NOMO-1 treated with dmso at 0.1 percent for 144 hours (cell line): ENCODE results near the gene ATP5F1C.

Source experiments
- DNase-seq: peaks from one replicate; lab custom pipeline; 2025; ENCODE audit not compliant: unreplicated experiment; lab: John Stamatoyannopoulos, UW

The ATP5F1C gene

DNA sequence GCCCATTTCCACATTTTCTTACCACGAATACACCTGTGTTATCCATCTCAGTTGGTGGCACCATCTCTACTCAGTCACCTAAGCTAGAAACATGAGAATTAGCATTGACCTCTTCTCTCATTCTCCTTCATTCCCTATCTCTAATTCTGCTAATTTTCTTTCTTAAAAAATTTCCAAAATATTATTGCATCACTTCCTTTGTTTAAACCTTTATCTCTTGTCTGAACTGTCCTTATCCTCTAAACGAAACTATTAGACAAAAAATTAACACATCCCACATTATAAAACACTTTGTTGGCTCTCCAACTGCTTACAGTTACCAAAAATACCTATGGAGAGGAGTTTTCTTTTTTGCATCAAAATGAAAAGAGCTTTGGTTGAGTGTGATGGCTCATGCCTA is 48.6 kb downstream of the ATP5F1C start:
- no peak for DNase-seq

DNA sequence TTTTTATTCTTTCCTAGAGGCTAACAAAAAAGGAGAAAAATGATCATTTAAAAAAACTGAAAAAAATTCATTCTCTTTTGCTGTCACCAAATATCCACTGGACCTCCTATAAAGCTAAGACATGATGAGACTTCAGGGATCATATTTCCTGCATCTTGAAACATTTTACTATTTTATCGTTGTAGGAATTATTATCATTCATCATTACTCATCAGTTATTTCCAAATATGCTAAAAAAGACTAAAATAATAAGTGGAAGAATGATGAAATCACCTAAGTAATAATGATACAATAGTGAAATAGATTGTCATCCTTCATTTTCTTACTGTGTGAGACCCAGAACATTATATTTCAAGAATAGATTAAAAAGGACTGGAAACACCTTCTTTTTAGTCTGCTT is 58.6 kb downstream of the ATP5F1C start:
- DNase-seq = no peak

DNA sequence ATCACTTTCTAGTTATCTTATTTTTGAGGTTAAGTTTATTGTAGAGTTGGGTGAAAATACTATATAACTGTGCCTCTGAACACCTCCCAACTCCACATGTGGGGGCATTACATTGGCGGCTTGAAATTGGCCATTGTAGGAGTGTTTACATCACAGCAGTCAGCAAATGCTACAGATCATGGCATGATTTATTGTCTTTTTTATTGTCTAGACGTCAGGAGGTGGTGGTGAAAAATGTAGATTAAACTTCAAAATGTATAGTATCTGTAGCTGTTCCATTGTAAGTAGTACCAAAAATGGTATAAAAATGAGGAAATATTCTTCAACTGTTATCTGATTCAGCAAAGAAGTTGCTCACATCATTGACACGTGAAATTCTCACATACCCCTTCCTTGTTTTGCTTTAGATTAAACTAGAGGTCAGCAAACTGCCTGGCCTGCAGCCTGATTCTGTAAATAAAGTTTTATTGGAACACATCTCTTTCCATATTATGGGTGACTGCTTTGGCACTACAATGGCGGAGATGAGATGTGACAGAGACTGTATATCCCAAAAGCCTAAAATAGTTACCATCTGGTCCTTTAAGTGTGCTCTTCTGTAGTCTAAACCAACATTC is 65.4 kb downstream of the ATP5F1C start:
- no peak for DNase-seq

DNA sequence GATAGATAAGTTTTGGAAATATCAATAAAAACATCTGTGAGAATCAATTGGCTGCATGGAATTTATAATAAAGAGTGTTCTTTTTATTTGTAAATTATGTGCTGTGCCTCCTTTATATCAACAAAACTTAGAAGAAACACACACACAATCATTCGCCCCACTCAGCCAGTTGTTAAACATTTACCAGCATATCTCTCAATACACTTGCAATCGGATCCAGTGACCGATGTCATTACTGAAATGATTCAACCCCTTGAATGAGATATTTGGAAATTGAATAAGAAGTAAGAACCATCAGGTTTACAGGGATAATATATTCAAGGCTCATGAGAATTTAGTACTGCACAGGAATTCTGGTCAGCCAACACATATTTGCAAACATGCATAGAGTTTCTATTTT is 65.9 kb downstream of the ATP5F1C start:
- no peak for DNase-seq

DNA sequence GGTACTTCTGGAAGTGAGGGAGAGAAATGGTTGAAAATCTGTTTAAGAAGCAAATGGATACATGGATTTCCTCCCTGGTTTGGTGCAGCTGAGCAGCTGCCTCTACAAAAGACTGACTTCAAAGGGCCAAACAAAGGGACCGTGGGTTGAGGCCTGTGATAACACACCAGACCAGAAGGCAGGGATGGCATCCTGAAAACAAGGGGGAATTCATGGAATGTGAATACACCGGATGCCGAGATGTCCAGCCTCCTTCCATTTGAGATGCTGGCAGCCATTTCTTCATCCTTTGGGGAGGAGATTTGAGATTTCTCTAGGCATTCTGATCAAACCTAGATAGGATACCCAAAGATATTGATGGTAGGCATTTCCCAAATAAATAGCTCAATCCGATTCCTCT is 67.2 kb downstream of the ATP5F1C start:
- DNase-seq = no peak

DNA sequence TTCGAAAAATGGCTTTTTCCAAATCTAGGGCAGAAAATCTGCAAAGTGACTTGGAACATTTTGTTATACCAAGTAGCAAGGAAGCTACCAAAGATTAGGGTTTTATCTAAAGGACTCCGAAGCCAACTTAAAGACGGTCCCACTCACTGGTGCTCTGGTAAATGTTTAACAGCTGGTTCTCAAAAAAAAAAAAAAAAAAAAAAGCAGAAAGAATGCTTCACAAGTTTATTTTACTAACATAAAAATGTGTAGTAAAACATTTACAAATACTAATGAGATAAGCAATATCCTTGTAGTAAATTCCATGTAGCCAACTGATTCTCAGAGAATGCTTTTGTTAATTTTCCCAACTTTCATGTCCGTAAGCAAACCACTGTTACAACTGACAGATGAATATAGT is 68.7 kb downstream of the ATP5F1C start:
- no peak for DNase-seq

DNA sequence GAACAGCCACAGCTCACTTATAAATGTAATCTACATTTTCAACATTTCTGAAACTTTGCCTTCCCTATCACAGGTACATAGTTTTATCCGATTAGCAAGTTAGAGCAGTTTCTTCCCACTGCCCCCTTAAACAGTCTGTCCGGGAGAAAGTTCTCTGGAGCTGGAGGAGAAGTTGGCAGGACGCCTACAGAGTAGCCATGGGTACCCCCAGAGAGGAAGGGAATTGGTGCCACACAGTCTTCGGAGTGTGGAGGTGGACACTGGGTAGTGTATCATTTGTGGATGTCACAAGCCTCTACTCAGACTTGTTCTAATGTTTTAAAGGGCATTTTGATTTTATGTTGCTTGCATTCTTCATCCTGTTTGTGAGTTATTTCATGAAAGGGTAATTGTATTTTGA is 69.3 kb downstream of the ATP5F1C start:
- no peak for DNase-seq
